GM12878 (cell line): ENCODE results near the gene KDM4D. TPM values are rescaled to one million over a fixed set of nuclear protein-coding genes. Genes with fewer than 3 reads are reported as not detected.

Experiments used
- ATF7 ChIP-seq: fragments of 450-650 bp; IDR thresholded peaks from 2 replicates; pipeline ENCODE4 v1.6.1; 2016; ENCODE audit warnings: low read depth, mild to moderate bottlenecking
- CBX5 ChIP-seq: sonication (generic); IDR thresholded peaks from 2 replicates; pipeline ENCODE4 v1.6.1; 2016; ENCODE audit warnings: low read depth, moderate library complexity, mild to moderate bottlenecking, inconsistent platforms
- EGR1 ChIP-seq, 2 experiments: IDR thresholded peaks; 1 replicate in 1 of 2; 2 replicates in 1 of 2; pipeline ENCODE4 v1.6.1; 2011 to 2012; ENCODE audit warnings: low read depth in 2 of 2, low read length in 2 of 2, borderline replicate concordance in 1 of 2, mild to moderate bottlenecking in 1 of 2, moderate library complexity in 1 of 2
- HDGF ChIP-seq: fragments of 450-650 bp; IDR thresholded peaks from 2 replicates; pipeline ENCODE4 v1.6.1; 2016; ENCODE audit warnings: antibody characterized with exemption
- MEF2B ChIP-seq: fragments of 450-650 bp; IDR thresholded peaks from 2 replicates; pipeline ENCODE4 v1.6.1; 2018; ENCODE audit warnings: mild to moderate bottlenecking, moderate library complexity; ENCODE audit not compliant: partially characterized antibody, poor library complexity, severe bottlenecking
- MTA2 ChIP-seq: fragments of 450-650 bp; IDR thresholded peaks from 2 replicates; pipeline ENCODE4 v1.6.1; 2016; ENCODE audit warnings: low read depth, mild to moderate bottlenecking, moderate library complexity
- MTA3 ChIP-seq: IDR thresholded peaks from 2 replicates; pipeline ENCODE4 v1.6.1; 2012; ENCODE audit warnings: low read length, inconsistent platforms, borderline replicate concordance
- RB1 ChIP-seq: fragments of 450-650 bp; formaldehyde crosslinking; IDR thresholded peaks from 2 replicates; pipeline ENCODE4 v1.6.1; 2017; ENCODE audit warnings: mild to moderate bottlenecking, borderline replicate concordance
- RCOR1 ChIP-seq: conservative IDR thresholded peaks from 2 replicates; pipeline ENCODE4 v1.6.1; 2012; ENCODE audit warnings: low read depth, low read length, improper control_type of control experiment
- RELA ChIP-seq: fragments of 450-650 bp; IDR thresholded peaks from 2 replicates; pipeline ENCODE4 v1.8.0; 2014; ENCODE audit warnings: borderline replicate concordance; ENCODE audit not compliant: partially characterized antibody
- YBX1 ChIP-seq: fragments of 450-650 bp; IDR thresholded peaks from 2 replicates; pipeline ENCODE4 v1.6.1; 2016; ENCODE audit warnings: antibody characterized with exemption
- polyA plus RNA-seq, 11 experiments: library from polyadenylated mRNA; depleted of rRNA in 4 of 11; unstranded in 6 of 11; stranded (reverse) in 5 of 11; fragments of >200 nt; fragmentation: Nextera tagmentation in 4 of 11; fragmentation: Illumina TruSeq in 1 of 11; extraction: Ambion mirVana in 4 of 11; extraction: Trizol in 1 of 11; gene quantifications; 1 replicate in 1 of 11; 2 replicates in 10 of 11; pipeline versions ENCODE4 v1.2.1 to v1.2.3, GENCODE V29; 2011 to 2016; ENCODE audit warnings: inconsistent platforms in 2 of 11, missing spikeins in 2 of 11, low read depth in 1 of 11
- total RNA-seq, 4 experiments: library from RNA; depleted of rRNA in 3 of 4; stranded (reverse); fragments of >200 nt in 3 of 4; fragmentation: Illumina TruSeq in 1 of 4; extraction: Trizol in 1 of 4; gene quantifications; 2 replicates each; pipeline versions ENCODE4 v1.2.1 to v1.2.3, GENCODE V29; 2013 to 2021
- TF ChIP-seq, protein P1 (sequence below): IDR thresholded peaks from 2 replicates; pipeline ENCODE4 v1.6.1; 2011; ENCODE audit warnings: mild to moderate bottlenecking, low read depth, low read length, moderate library complexity; ENCODE audit not compliant: insufficient replicate concordance
- TF ChIP-seq, protein P2 (sequence below): IDR thresholded peaks from 2 replicates; pipeline ENCODE4 v1.6.1; 2012; ENCODE audit warnings: low read depth, low read length, improper control_type of control experiment
- TF ChIP-seq, protein P3 (sequence below): fragments of 450-650 bp; IDR thresholded peaks from 2 replicates; pipeline ENCODE4 v1.6.1; 2017; ENCODE audit warnings: borderline replicate concordance
- TF ChIP-seq, protein P4 (sequence below): fragments of 450-650 bp; IDR thresholded peaks from 2 replicates; pipeline ENCODE4 v1.6.1; 2017; ENCODE audit warnings: low read depth, mild to moderate bottlenecking, moderate library complexity
- TF ChIP-seq, protein P5 (sequence below): fragments of 450-650 bp; IDR thresholded peaks from 2 replicates; pipeline ENCODE4 v1.6.1; 2017; ENCODE audit warnings: mild to moderate bottlenecking
- TF ChIP-seq, protein P6 (sequence below): IDR thresholded peaks from 2 replicates; pipeline ENCODE4 v1.6.1; 2011; ENCODE audit warnings: low read depth, low read length, improper control_type of control experiment, borderline replicate concordance
- TF ChIP-seq, protein P7 (sequence below): IDR thresholded peaks from 2 replicates; pipeline ENCODE4 v1.6.1; 2011; ENCODE audit warnings: borderline replicate concordance, low read depth, mild to moderate bottlenecking, moderate library complexity, low read length; ENCODE audit not compliant: insufficient read depth, poor library complexity, severe bottlenecking

Gene KDM4D
- total and polyA plus RNA-seq, 10 of the 15 experiments (the other 5 are each of a cell fraction or from before 2014, with no cell fraction given), result 0.63 to 2.6 (median 1.3) TPM

DNA sequence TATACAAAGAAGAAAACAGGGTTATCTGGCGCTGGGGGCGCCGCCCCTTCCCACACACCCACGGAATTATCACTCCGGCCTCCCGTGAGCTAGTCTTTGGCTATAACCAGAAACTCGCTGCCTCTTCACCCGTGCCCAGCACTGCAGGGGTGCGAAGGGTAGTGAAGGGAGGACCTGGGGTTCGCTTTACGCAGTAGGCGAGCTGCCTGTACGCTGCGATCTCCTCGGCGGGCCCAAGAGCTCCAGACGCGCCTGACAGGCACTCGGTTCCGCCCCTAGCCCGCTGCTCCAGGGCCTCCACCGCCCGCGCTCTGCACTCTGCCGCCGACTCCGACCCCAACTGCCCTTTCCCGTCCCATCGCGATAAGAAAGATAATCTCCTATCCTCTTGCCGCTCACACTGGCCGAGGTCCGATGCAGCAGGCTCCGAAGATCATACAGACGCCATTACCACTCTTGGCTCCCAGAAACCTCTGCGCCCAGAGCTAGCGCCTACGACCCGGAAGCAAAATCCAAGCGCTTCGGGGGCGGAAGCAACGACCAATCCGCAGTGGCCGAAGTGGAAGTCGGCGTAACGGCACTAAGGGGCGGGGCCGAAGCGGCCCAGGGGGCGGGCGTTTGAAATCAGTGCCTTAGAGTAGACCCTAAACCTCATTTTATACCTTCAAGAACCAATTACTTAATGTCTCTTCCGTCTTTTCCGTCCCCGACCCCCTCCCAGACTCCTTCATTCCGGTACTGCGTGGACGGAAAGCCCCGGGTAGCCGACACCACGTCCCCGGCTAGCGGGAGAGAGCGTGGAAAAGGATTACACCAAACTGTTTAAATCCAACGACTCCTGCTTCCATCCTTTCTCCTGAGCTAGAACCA is at the start of gene KDM4D, which contains the start of gene CWC15 (continued):
- TF ChIP-seq, protein P1, sequence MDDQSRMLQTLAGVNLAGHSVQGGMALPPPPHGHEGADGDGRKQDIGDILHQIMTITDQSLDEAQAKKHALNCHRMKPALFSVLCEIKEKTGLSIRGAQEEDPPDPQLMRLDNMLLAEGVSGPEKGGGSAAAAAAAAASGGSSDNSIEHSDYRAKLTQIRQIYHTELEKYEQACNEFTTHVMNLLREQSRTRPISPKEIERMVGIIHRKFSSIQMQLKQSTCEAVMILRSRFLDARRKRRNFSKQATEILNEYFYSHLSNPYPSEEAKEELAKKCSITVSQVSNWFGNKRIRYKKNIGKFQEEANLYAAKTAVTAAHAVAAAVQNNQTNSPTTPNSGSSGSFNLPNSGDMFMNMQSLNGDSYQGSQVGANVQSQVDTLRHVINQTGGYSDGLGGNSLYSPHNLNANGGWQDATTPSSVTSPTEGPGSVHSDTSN, result no peak
- TF ChIP-seq, protein P2, sequence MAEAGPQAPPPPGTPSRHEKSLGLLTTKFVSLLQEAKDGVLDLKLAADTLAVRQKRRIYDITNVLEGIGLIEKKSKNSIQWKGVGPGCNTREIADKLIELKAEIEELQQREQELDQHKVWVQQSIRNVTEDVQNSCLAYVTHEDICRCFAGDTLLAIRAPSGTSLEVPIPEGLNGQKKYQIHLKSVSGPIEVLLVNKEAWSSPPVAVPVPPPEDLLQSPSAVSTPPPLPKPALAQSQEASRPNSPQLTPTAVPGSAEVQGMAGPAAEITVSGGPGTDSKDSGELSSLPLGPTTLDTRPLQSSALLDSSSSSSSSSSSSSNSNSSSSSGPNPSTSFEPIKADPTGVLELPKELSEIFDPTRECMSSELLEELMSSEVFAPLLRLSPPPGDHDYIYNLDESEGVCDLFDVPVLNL, result peak; percentile 86
- peak in 1 of 2 experiments; percentile 82; a peak in 2 of 3 replicates for TF ChIP-seq EGR1 (IDR thresholded peaks at IDR 0.05; ENCODE audit: borderline replicate concordance in 1 of 2, low read depth in 2 of 2, low read length in 2 of 2)
- TF ChIP-seq, protein P3, sequence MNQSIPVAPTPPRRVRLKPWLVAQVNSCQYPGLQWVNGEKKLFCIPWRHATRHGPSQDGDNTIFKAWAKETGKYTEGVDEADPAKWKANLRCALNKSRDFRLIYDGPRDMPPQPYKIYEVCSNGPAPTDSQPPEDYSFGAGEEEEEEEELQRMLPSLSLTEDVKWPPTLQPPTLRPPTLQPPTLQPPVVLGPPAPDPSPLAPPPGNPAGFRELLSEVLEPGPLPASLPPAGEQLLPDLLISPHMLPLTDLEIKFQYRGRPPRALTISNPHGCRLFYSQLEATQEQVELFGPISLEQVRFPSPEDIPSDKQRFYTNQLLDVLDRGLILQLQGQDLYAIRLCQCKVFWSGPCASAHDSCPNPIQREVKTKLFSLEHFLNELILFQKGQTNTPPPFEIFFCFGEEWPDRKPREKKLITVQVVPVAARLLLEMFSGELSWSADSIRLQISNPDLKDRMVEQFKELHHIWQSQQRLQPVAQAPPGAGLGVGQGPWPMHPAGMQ, result no peak
- TF ChIP-seq, protein P4, sequence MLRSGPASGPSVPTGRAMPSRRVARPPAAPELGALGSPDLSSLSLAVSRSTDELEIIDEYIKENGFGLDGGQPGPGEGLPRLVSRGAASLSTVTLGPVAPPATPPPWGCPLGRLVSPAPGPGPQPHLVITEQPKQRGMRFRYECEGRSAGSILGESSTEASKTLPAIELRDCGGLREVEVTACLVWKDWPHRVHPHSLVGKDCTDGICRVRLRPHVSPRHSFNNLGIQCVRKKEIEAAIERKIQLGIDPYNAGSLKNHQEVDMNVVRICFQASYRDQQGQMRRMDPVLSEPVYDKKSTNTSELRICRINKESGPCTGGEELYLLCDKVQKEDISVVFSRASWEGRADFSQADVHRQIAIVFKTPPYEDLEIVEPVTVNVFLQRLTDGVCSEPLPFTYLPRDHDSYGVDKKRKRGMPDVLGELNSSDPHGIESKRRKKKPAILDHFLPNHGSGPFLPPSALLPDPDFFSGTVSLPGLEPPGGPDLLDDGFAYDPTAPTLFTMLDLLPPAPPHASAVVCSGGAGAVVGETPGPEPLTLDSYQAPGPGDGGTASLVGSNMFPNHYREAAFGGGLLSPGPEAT, result peak; percentile 97
- no peak for TF ChIP-seq MTA3
- peak; percentile 82 for TF ChIP-seq MTA2
- TF ChIP-seq YBX1, result no peak
- no peak for TF ChIP-seq RCOR1
- peak; percentile 83; the same call in 1 of the 2 replicates for TF ChIP-seq CBX5
- TF ChIP-seq, protein P5, sequence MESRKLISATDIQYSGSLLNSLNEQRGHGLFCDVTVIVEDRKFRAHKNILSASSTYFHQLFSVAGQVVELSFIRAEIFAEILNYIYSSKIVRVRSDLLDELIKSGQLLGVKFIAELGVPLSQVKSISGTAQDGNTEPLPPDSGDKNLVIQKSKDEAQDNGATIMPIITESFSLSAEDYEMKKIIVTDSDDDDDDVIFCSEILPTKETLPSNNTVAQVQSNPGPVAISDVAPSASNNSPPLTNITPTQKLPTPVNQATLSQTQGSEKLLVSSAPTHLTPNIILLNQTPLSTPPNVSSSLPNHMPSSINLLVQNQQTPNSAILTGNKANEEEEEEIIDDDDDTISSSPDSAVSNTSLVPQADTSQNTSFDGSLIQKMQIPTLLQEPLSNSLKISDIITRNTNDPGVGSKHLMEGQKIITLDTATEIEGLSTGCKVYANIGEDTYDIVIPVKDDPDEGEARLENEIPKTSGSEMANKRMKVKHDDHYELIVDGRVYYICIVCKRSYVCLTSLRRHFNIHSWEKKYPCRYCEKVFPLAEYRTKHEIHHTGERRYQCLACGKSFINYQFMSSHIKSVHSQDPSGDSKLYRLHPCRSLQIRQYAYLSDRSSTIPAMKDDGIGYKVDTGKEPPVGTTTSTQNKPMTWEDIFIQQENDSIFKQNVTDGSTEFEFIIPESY, result no peak
- peak; percentile 33 for TF ChIP-seq RELA
- no peak for TF ChIP-seq RB1
- TF ChIP-seq, protein P6, sequence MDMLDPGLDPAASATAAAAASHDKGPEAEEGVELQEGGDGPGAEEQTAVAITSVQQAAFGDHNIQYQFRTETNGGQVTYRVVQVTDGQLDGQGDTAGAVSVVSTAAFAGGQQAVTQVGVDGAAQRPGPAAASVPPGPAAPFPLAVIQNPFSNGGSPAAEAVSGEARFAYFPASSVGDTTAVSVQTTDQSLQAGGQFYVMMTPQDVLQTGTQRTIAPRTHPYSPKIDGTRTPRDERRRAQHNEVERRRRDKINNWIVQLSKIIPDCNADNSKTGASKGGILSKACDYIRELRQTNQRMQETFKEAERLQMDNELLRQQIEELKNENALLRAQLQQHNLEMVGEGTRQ, result no peak
- peak; percentile 47; the same call in 1 of the 2 replicates for TF ChIP-seq ATF7
- TF ChIP-seq MEF2B, result no peak
- TF ChIP-seq, protein P7, sequence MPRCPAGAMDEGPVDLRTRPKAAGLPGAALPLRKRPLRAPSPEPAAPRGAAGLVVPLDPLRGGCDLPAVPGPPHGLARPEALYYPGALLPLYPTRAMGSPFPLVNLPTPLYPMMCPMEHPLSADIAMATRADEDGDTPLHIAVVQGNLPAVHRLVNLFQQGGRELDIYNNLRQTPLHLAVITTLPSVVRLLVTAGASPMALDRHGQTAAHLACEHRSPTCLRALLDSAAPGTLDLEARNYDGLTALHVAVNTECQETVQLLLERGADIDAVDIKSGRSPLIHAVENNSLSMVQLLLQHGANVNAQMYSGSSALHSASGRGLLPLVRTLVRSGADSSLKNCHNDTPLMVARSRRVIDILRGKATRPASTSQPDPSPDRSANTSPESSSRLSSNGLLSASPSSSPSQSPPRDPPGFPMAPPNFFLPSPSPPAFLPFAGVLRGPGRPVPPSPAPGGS, result no peak
- TF ChIP-seq HDGF, result no peak
